Osteoblast (primary cell): ENCODE measurements around the gene FILIP1L. TPM values are rescaled to one million over a fixed set of nuclear protein-coding genes. Genes with fewer than 3 reads are reported as not detected.

Experiments
- DNase-seq: peaks from one replicate; pipeline ENCODE4 v3.0.0; 2011; ENCODE audit warnings: low spot score, mixed read lengths; ENCODE audit not compliant: insufficient read length; ENCODE audit errors: missing footprints
- H2AFZ ChIP-seq: 2 replicates; pipeline ENCODE4 v1.6.0; 2011; ENCODE audit warnings: mild to moderate bottlenecking, low read length
- H3K27ac ChIP-seq: 2 replicates; pipeline ENCODE4 v1.5.1; 2011; ENCODE audit warnings: mild to moderate bottlenecking, low read depth, low read length, moderate library complexity
- H3K27me3 ChIP-seq: 2 replicates; pipeline ENCODE4 v1.6.0; 2012; ENCODE audit warnings: mild to moderate bottlenecking, control low read depth, inconsistent platforms, low read length, moderate library complexity; ENCODE audit not compliant: insufficient read depth
- H3K36me3 ChIP-seq: 2 replicates; pipeline ENCODE4 v1.5.1; 2011; ENCODE audit warnings: mild to moderate bottlenecking, low read length, control low read depth, moderate library complexity; ENCODE audit not compliant: insufficient read depth
- H3K4me1 ChIP-seq: 2 replicates; pipeline ENCODE4 v1.5.1; 2011; ENCODE audit warnings: mild to moderate bottlenecking, low read length, control low read depth, moderate library complexity; ENCODE audit not compliant: insufficient read depth
- H3K4me2 ChIP-seq: 2 replicates; pipeline ENCODE4 v1.6.0; 2011; ENCODE audit warnings: mild to moderate bottlenecking, low read length; ENCODE audit not compliant: insufficient read depth
- H3K4me3 ChIP-seq: fragments of 200-600 bp; sonication (generic); 3 replicates; pipeline ENCODE4 v1.5.1; 2012; ENCODE audit warnings: mild to moderate bottlenecking, low read length, inconsistent platforms; ENCODE audit not compliant: insufficient read depth
- H3K79me2 ChIP-seq: 2 replicates; pipeline ENCODE4 v1.6.0; 2012; ENCODE audit warnings: mild to moderate bottlenecking, low read length, control low read depth, inconsistent platforms; ENCODE audit not compliant: insufficient read depth
- H3K9me3 ChIP-seq: 2 replicates; pipeline ENCODE4 v1.5.1; 2011; ENCODE audit warnings: low read depth, low read length, control low read depth
- H4K20me1 ChIP-seq: 2 replicates; pipeline ENCODE4 v1.6.0; 2012; ENCODE audit warnings: mild to moderate bottlenecking, low read length, control low read depth; ENCODE audit not compliant: insufficient read depth
- total RNA-seq: library from RNA; depleted of rRNA; stranded (reverse); fragments of >200 nt; gene quantifications from 2 replicates; pipeline ENCODE4 v1.2.3, GENCODE V29; 2012
- TF ChIP-seq, protein P1 (sequence below): IDR thresholded peaks from 2 replicates; pipeline ENCODE4 v1.5.1; 2011; ENCODE audit warnings: mild to moderate bottlenecking, low read depth, low read length, moderate library complexity; ENCODE audit errors: extremely low read depth

The FILIP1L gene
- total RNA-seq, 1 donor: 5.8 TPM

DNA sequence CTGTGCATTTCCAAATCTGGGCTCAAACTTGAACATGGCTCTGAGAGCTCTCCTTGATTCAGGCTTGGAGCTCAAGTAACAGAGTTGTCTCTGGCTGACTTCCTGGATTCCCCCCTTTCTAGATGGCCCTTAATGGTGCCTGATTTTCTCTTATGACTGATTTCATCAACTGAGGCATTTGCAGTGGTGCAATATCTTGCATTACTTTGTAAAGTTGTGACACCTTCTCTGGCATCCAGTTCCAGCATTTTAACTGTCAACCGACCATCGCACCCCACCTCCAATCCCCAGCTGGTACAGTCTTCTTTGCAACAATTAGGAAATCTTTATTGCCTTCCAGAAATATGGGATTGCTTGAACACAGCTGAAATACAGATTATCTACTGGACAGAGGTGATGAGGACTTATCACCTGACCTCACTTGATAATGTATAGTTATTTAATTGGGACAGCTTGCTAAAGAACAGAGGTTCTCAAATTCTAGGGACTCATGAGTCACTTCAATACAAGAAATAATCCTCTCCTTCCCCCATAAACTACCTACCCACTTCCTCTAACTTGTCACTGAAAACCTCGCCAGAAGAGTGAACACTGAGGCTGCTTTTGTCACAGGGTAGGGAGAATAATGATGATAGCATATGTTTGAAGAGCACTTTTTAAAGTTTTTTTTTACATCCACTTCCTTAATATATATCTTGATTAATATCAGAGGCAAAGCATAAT lies 41.8 kb downstream of the FILIP1L start:
- Histone ChIP-seq H3K4me3 (no peak overlapping the region), H3K27ac (no peak overlapping the region), H3K36me3 (no peaks in the 10 kb centered on the region), H3K9me3 (no peaks in the 10 kb centered on the region), H2AFZ (no peak overlapping the region), H3K27me3 (no peaks in the 10 kb centered on the region), H3K4me2 (no peak overlapping the region), H3K4me1 (peaks cover 42% of the 10 kb centered on the region), H3K79me2 (no peaks in the 10 kb centered on the region), H4K20me1 (no peaks in the 10 kb centered on the region)
- DNase-seq: no peak
- TF ChIP-seq, protein P1, sequence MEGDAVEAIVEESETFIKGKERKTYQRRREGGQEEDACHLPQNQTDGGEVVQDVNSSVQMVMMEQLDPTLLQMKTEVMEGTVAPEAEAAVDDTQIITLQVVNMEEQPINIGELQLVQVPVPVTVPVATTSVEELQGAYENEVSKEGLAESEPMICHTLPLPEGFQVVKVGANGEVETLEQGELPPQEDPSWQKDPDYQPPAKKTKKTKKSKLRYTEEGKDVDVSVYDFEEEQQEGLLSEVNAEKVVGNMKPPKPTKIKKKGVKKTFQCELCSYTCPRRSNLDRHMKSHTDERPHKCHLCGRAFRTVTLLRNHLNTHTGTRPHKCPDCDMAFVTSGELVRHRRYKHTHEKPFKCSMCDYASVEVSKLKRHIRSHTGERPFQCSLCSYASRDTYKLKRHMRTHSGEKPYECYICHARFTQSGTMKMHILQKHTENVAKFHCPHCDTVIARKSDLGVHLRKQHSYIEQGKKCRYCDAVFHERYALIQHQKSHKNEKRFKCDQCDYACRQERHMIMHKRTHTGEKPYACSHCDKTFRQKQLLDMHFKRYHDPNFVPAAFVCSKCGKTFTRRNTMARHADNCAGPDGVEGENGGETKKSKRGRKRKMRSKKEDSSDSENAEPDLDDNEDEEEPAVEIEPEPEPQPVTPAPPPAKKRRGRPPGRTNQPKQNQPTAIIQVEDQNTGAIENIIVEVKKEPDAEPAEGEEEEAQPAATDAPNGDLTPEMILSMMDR: no peak

DNA sequence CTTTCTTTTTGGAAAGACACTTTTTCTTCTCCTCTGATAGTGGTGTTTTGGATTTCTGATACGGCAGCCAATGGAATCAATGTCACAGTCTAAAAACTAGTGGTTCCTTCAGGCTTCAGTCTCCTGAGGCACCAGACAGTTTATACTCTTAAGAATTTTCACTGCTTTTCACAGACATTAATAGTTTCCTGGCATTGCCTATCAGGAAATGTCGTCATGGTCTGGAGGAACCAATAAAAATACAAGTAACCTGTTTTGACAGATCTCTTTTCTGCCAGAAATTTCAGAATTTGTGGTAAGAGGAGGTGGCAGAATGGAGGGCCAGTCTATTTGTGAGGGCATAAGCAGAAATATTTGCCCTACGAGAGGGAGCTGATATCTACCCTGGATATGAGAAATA lies 44.8 kb downstream of the FILIP1L start:
- DNase-seq: no peak
- H3K4me1 ChIP-seq: peaks cover 34% of the 10 kb centered on the region

DNA sequence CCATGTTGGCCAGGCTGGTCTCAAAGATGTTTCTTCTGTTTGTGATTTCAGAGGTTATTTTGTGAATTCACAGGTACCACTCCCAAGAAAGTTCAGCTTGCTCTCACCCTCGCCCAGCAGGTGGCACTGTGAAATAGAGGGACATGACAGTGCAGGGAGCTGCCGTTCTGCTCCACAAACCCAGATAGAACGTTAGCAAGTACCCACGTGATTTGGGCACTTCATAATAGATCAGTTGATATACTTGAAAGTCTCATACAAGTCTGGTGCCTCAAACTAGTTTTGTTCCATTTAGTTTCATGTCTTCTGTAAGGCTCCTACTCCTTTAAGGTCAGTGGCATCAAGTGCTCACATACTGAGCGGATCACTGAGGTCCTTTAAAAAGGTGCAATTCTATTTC lies 45.5 kb downstream of the FILIP1L start:
- no peak overlapping the region for H2AFZ ChIP-seq
- H4K20me1 ChIP-seq: no peaks in the 10 kb centered on the region
- H3K4me2 ChIP-seq: peak overlapping the region; percentile 34
- H3K4me1 ChIP-seq: peaks cover 34% of the 10 kb centered on the region
- H3K27ac ChIP-seq: no peak overlapping the region
- no peaks in the 10 kb centered on the region for H3K27me3 ChIP-seq
- no peaks in the 10 kb centered on the region for H3K79me2 ChIP-seq
- H3K4me3 ChIP-seq: no peak overlapping the region
- TF ChIP-seq, protein P1: peak; percentile 81
- H3K9me3 ChIP-seq: no peaks in the 10 kb centered on the region
- H3K36me3 ChIP-seq: no peaks in the 10 kb centered on the region
- peak; percentile 61 for DNase-seq

More for the DNA sequence above, 44.8 kb downstream of the FILIP1L start:
- H3K4me3 ChIP-seq: no peak overlapping the region
- H3K79me2 ChIP-seq: no peaks in the 10 kb centered on the region
- no peaks in the 10 kb centered on the region for H3K36me3 ChIP-seq
- no peaks in the 10 kb centered on the region for H4K20me1 ChIP-seq
- TF ChIP-seq, protein P1: no peak
- H3K27ac ChIP-seq: peak overlapping the region; percentile 3
- no peaks in the 10 kb centered on the region for H3K9me3 ChIP-seq
- H3K4me2 ChIP-seq: no peak overlapping the region
- H2AFZ ChIP-seq: no peak overlapping the region
- no peaks in the 10 kb centered on the region for H3K27me3 ChIP-seq

DNA sequence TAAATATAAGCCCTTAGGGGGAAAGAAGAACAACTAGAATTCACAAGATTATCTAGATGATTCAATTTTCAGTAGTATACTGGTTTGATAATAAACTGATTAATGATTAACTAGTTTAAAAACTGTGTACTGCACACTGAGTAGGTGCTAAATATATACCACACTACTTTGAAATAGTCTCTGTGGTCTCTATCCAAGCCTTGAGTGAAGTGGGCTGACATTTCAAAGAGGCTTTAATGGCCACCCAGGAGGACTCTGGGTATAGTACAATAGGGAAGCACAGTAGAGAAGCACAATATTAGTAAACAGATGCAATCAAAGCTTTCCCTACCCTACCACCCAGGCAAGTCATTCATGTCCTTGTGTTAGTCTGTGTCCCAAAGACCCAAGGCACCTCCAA lies 46.7 kb downstream of the FILIP1L start:
- H3K4me1 ChIP-seq: peaks cover 27% of the 10 kb centered on the region
- H3K79me2 ChIP-seq: no peaks in the 10 kb centered on the region
- no peaks in the 10 kb centered on the region for H4K20me1 ChIP-seq
- H3K4me3 ChIP-seq: no peak overlapping the region
- H3K27ac ChIP-seq: no peak overlapping the region
- TF ChIP-seq, protein P1: no peak
- H3K27me3 ChIP-seq: no peaks in the 10 kb centered on the region
- DNase-seq: no peak
- H2AFZ ChIP-seq: no peak overlapping the region
- no peaks in the 10 kb centered on the region for H3K36me3 ChIP-seq
- no peak overlapping the region for H3K4me2 ChIP-seq
- H3K9me3 ChIP-seq: no peaks in the 10 kb centered on the region
